ENCODE data around the gene TMSB4X.

DNA sequence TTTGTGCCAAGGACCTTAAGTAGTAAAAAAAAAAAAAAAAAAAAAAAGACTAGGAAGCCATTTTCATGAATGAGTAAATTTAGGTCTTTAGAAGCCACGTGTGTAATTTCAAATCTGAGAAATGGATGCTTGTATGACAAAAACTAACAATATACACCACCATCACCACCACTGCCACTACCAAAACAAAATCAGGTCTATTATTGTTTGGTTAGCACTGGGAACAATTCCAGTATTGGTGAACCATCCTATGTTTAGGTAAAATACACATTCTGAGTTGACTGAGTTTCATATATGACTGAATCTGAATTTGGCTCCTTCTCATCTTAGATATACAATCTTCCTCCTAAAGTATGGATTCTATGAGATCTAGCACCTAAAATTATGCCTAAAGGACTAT, 8.8 kb upstream of the TMSB4X start:
- TF ChIP-seq POLR2AphosphoS5 (IDR thresholded peaks at IDR 0.05; ENCODE audit: low read depth, low read length) (no peak), REST (IDR thresholded peaks at IDR 0.05; ENCODE audit: insufficient read depth in 1 of 2, low read depth in 2 of 2, low read length in 2 of 2) (no peak), SIN3A (IDR thresholded peaks at IDR 0.05; ENCODE audit: borderline replicate concordance, insufficient read depth, low read length) (no peak)
